ENCODE measurements around the gene PRPH. TPM values are rescaled to one million over a fixed set of nuclear protein-coding genes. Genes with fewer than 3 reads are reported as not detected.
"Not testable (repeated sequence)": the region's sequence is repeated elsewhere in the genome, so short reads cannot be mapped to it uniquely, and the experiment has no call there.

PRPH gene
- total RNA-seq, 1 experiment from 2014 or later, result not detected

DNA sequence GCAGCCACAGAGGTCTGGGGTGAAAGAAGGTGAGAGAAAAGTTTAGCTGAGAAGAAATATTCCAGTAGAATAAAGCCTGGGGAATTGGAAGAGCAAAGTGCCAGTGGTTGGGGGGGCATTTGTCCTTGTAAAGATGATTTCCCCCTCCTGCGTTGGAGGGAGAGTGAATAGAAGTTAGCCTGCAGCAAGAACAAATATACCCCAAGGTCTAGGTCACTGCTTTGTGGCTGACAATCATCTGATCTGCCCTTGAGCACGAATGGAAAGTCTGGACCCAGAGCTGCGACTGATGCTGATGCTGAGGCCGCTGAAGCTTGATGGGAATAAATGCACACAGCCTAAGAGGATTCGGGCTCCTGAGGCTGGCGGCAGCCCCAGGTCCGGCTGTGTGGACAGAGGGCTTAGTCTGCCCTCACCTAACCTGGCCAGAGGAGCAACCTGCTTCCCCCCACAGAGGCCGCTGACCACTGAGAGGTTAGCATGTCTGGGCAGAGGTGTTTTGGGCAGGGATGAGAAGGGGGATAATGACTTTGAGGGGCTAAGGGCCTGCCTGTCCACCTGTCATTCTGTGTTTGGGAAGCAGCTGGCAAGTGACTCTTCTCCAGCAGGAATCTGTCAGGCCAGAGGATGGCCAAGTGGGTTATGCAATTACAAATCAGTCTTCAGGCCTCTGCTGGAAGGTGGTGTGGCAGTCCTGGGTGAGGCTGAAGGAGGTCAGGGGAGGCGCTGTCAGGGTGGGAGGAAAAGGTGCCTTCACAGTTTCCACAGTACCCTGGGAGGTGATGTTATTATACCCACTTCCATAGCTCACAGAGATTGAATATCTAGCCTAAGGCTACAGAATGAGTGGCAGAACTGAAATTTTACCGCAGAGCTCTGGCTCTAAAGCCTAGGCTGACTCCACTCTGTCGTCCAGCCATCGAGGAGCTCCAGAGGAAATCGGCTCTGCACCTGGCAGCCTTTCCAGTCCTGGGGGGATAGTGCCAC, 18.4 kb upstream of the PRPH start:
- TF ChIP-seq CTCF (conservative IDR thresholded peaks at IDR 0.05; ENCODE audit: low read depth, low read length), result no peak
- TF ChIP-seq EZH2 (IDR thresholded peaks at IDR 0.05; ENCODE audit: borderline replicate concordance, low read depth, low read length, poor library complexity, severe bottlenecking), result no peak
- no peak for DNase-seq (ENCODE audit: low spot score)
- no TSS peak for BruUV-seq (replicated peaks)
- POLR2A ChIA-PET (ENCODE audit: low non-redundant PET), result no interaction called here
- Histone ChIP-seq H3K36me3 (ENCODE audit: insufficient read depth, low read length, poor library complexity, severe bottlenecking) (peaks cover 23% of the 10 kb centered on the region), H3K27me3 (replicated peaks; ENCODE audit: insufficient read depth, low read depth, low read length, poor library complexity) (no peaks in the 10 kb centered on the region), H3K4me3 (ENCODE audit: low read depth, low read length, poor library complexity, severe bottlenecking) (no peak overlapping the region), H3K4me1 (ENCODE audit: insufficient read depth, low read length, poor library complexity, severe bottlenecking) (peaks cover 9% of the 10 kb centered on the region), H3K9me3 (ENCODE audit: low read depth, low read length, poor library complexity, severe bottlenecking) (no peaks in the 10 kb centered on the region), H3K27ac (ENCODE audit: low read depth, low read length, poor library complexity, severe bottlenecking) (no peak overlapping the region)
- CTCF ChIA-PET, result no interaction called here
- intact Hi-C loops (cut with micrococcal nuclease; ENCODE audit: unreplicated experiment), result no loop called here

- Histone ChIP-seq H3K27ac (ENCODE audit: low read depth, low read length, poor library complexity, severe bottlenecking) (no peak overlapping the region), H3K4me3 (ENCODE audit: low read depth, low read length, poor library complexity, severe bottlenecking) (no peak overlapping the region), H3K27me3 (replicated peaks; ENCODE audit: insufficient read depth, low read depth, low read length, poor library complexity) (no peaks in the 10 kb centered on the region), H3K36me3 (ENCODE audit: insufficient read depth, low read length, poor library complexity, severe bottlenecking) (peaks cover 18% of the 10 kb centered on the region), H3K4me1 (ENCODE audit: insufficient read depth, low read length, poor library complexity, severe bottlenecking) (peaks cover 9% of the 10 kb centered on the region), H3K9me3 (ENCODE audit: low read depth, low read length, poor library complexity, severe bottlenecking) (no peaks in the 10 kb centered on the region)
- no peak for DNase-seq (ENCODE audit: low spot score)
- TF ChIP-seq CTCF (conservative IDR thresholded peaks at IDR 0.05; ENCODE audit: low read depth, low read length) (no peak), EZH2 (IDR thresholded peaks at IDR 0.05; ENCODE audit: borderline replicate concordance, low read depth, low read length, poor library complexity, severe bottlenecking) (no peak)
- POLR2A ChIA-PET (ENCODE audit: low non-redundant PET), result interaction anchor here (0.5 kb wide), 1 partner anchor 109 kb away, joined by 5 read pairs; no protein-coding TSS in a partner anchor
- intact Hi-C loops (cut with micrococcal nuclease; ENCODE audit: unreplicated experiment), result no loop called here
- CTCF ChIA-PET, result no interaction called here
- BruUV-seq (replicated peaks), result no TSS peak
These were observed 17.5 kb upstream of the PRPH start for GRCh38 chr12:49277466-49277865.

DNA sequence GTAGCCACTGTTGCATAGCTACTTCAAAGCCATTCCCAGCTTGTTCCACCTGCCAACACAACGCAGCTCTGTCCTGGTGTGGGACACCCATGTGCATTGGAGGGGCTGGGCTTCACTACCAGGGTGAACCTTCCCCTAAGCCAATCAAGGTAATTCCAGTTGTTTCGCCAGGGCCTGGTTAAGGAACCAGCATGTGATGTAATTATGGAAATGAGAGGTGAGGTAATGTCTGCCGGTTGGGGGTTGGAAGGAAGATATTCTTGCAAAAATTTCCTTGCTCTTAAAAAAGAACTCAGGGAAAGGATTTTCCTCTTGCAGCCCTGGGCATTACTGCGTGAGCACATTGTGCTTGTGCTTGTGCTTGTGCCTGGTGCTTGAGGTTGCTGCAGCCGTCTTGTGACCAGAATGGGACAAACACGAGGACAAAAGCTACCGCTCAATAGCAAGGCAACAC, 15.2 kb upstream of the PRPH start:
- intact Hi-C loops (cut with micrococcal nuclease; ENCODE audit: unreplicated experiment), result no loop called here
- no peaks in the 10 kb centered on the region for H3K9me3 ChIP-seq (ENCODE audit: low read depth, low read length, poor library complexity, severe bottlenecking)
- H3K4me3 ChIP-seq (ENCODE audit: low read depth, low read length, poor library complexity, severe bottlenecking), result no peak overlapping the region
- no peaks in the 10 kb centered on the region for H3K27me3 ChIP-seq (replicated peaks; ENCODE audit: insufficient read depth, low read depth, low read length, poor library complexity)
- DNase-seq (ENCODE audit: low spot score), result peak; percentile 52
- ChIA-PET CTCF (interaction anchor here (1.1 kb wide), 1 partner anchor 68 kb away, joined by 3 read pairs; no protein-coding TSS in a partner anchor), POLR2A (ENCODE audit: low non-redundant PET) (no interaction called here)
- BruUV-seq (replicated peaks), result no TSS peak
- H3K36me3 ChIP-seq (ENCODE audit: insufficient read depth, low read length, poor library complexity, severe bottlenecking), result no peaks in the 10 kb centered on the region
- TF ChIP-seq EZH2 (IDR thresholded peaks at IDR 0.05; ENCODE audit: borderline replicate concordance, low read depth, low read length, poor library complexity, severe bottlenecking), result no peak
- no peak for TF ChIP-seq CTCF (conservative IDR thresholded peaks at IDR 0.05; ENCODE audit: low read depth, low read length)
- H3K4me1 ChIP-seq (ENCODE audit: insufficient read depth, low read length, poor library complexity, severe bottlenecking), result peaks cover 9% of the 10 kb centered on the region
- no peak overlapping the region for H3K27ac ChIP-seq (ENCODE audit: low read depth, low read length, poor library complexity, severe bottlenecking)

GRCh38 chr12:49280545-49280944, 14.4 kb upstream of the PRPH start:
- H3K4me3 ChIP-seq (ENCODE audit: low read depth, low read length, poor library complexity, severe bottlenecking); H3K27ac ChIP-seq (ENCODE audit: low read depth, low read length, poor library complexity, severe bottlenecking); DNase-seq (ENCODE audit: low spot score); H3K36me3 ChIP-seq (ENCODE audit: insufficient read depth, low read length, poor library complexity, severe bottlenecking); H3K9me3 ChIP-seq (ENCODE audit: low read depth, low read length, poor library complexity, severe bottlenecking); POLR2A ChIA-PET (ENCODE audit: low non-redundant PET); H3K4me1 ChIP-seq (ENCODE audit: insufficient read depth, low read length, poor library complexity, severe bottlenecking); BruUV-seq (replicated peaks); H3K27me3 ChIP-seq (replicated peaks; ENCODE audit: insufficient read depth, low read depth, low read length, poor library complexity); intact Hi-C loops (cut with micrococcal nuclease; ENCODE audit: unreplicated experiment): not testable (repeated sequence)
- CTCF ChIA-PET, result interaction anchor here (1.1 kb wide), 1 partner anchor 67 kb away, joined by 3 read pairs; no protein-coding TSS in a partner anchor

Measured in A673 (cell line).